Activated T-cell treated with anti-CD3 and anti-CD28 coated beads, Interleukin-2, amount 50 U/mL, for 1 hour (primary cell): ENCODE data around the gene SULT1B1.
A peak's percentile ranks its signal among the peaks of the same experiment; 100 is the strongest.
"Not testable (repeated sequence)": the region's sequence is repeated elsewhere in the genome, so short reads cannot be mapped to it uniquely, and the experiment has no call there.

Experiments
- DNase-seq: peaks from one replicate; pipeline ENCODE4 v3.0.0-alpha.2; 2020

The SULT1B1 gene

GRCh38 chr4:69760455-69760854 is at the start of gene SULT1B1:
Gene SULT1B1, minus strand, starts transcription at chr4:69760620. Its CDS starts 5,403 bp downstream, at chr4:69755217.
- peak; percentile 34 for DNase-seq

GRCh38 chr4:69800599-69800998 is 40.2 kb upstream of the SULT1B1 start:
- no peak for DNase-seq

GRCh38 chr4:69799337-69799736 is 38.9 kb upstream of the SULT1B1 start:
- no peak for DNase-seq

GRCh38 chr4:69793732-69794131 is 33.3 kb upstream of the SULT1B1 start:
- DNase-seq, result no peak

- no peak for DNase-seq
Observed at GRCh38 chr4:69787879-69788278, 27.5 kb upstream of the SULT1B1 start.

- no peak for DNase-seq
Observed at GRCh38 chr4:69786547-69786946, 26.1 kb upstream of the SULT1B1 start.

GRCh38 chr4:69785211-69785831 is 24.9 kb upstream of the SULT1B1 start:
- no peak for DNase-seq

GRCh38 chr4:69782651-69783310 is 22.4 kb upstream of the SULT1B1 start:
- DNase-seq, result no peak

- DNase-seq, result no peak
Observed at GRCh38 chr4:69781458-69782418, 21.3 kb upstream of the SULT1B1 start.

- DNase-seq, result no peak
Observed at GRCh38 chr4:69780141-69780540, 19.7 kb upstream of the SULT1B1 start.

GRCh38 chr4:69776696-69777095 is 16.3 kb upstream of the SULT1B1 start:
- no peak for DNase-seq

- no peak for DNase-seq
Observed at GRCh38 chr4:69775321-69775867, 15.0 kb upstream of the SULT1B1 start.

GRCh38 chr4:69773484-69773883 is 13.1 kb upstream of the SULT1B1 start:
- no peak for DNase-seq

- not testable (repeated sequence) for DNase-seq
Observed at GRCh38 chr4:69768554-69768953, 8.1 kb upstream of the SULT1B1 start.

- DNase-seq, result no peak
Observed at GRCh38 chr4:69765751-69766150, 5.3 kb upstream of the SULT1B1 start.

- DNase-seq, result no peak
Observed at GRCh38 chr4:69764311-69764710, 3.9 kb upstream of the SULT1B1 start.

- no peak for DNase-seq
Observed at GRCh38 chr4:69763233-69763632, 2.8 kb upstream of the SULT1B1 start.

GRCh38 chr4:69759189-69759604 is 1.2 kb downstream of the SULT1B1 start:
- no peak for DNase-seq

GRCh38 chr4:69757464-69757863 is 3.0 kb downstream of the SULT1B1 start:
- no peak for DNase-seq

GRCh38 chr4:69754926-69755580 is 5.4 kb downstream of the SULT1B1 start:
- DNase-seq, result no peak

- no peak for DNase-seq
Observed at GRCh38 chr4:69753686-69754085, 6.7 kb downstream of the SULT1B1 start.

GRCh38 chr4:69750346-69750745 is 10.1 kb downstream of the SULT1B1 start:
- no peak for DNase-seq

- no peak for DNase-seq
Observed at GRCh38 chr4:69749771-69750170, 10.6 kb downstream of the SULT1B1 start.
